Measurements from ENCODE around the gene SNRNP48.

Gene SNRNP48

DNA sequence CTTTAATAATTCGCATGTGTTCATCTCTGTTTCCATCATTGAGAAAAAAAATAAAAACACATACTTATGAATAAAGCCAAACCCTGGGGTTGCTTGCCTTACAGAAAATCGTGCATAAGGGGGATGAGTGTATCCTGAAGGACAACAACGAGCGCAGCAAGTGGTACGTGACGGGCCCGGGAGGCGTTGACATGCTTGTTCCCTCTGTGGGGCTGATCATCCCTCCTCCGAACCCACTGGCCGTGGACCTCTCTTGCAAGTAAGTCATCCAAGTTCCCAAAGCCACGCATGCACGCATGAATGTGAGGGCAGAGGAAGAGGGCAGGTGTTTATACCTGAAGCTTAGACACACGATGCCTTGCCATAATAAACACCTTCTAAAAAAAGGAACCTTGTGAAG is 20.9 kb upstream of the SNRNP48 start:
- TF ChIP-seq, protein P1, sequence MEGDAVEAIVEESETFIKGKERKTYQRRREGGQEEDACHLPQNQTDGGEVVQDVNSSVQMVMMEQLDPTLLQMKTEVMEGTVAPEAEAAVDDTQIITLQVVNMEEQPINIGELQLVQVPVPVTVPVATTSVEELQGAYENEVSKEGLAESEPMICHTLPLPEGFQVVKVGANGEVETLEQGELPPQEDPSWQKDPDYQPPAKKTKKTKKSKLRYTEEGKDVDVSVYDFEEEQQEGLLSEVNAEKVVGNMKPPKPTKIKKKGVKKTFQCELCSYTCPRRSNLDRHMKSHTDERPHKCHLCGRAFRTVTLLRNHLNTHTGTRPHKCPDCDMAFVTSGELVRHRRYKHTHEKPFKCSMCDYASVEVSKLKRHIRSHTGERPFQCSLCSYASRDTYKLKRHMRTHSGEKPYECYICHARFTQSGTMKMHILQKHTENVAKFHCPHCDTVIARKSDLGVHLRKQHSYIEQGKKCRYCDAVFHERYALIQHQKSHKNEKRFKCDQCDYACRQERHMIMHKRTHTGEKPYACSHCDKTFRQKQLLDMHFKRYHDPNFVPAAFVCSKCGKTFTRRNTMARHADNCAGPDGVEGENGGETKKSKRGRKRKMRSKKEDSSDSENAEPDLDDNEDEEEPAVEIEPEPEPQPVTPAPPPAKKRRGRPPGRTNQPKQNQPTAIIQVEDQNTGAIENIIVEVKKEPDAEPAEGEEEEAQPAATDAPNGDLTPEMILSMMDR (IDR thresholded peaks at IDR 0.05; ENCODE audit: low read depth, low read length, missing control alignments) = no peak
- no peak for DNase-seq (ENCODE audit: low read depth)

GRCh38 chr6:7572213-7572943 is 17.6 kb upstream of the SNRNP48 start:
- no peak for DNase-seq (ENCODE audit: low read depth)
- TF ChIP-seq, protein P1 (IDR thresholded peaks at IDR 0.05; ENCODE audit: low read depth, low read length, missing control alignments) = no peak
- no peak overlapping the region for H3K4me3 ChIP-seq (ENCODE audit: low read depth, low read length)

More for the DNA sequence above, 20.9 kb upstream of the SNRNP48 start:
- H3K4me3 ChIP-seq (ENCODE audit: low read depth, low read length) = no peak overlapping the region

GRCh38 chr6:7574500-7574899 is 15.5 kb upstream of the SNRNP48 start:
- TF ChIP-seq, protein P1 (IDR thresholded peaks at IDR 0.05; ENCODE audit: low read depth, low read length, missing control alignments) = no peak
- H3K4me3 ChIP-seq (ENCODE audit: low read depth, low read length) = no peak overlapping the region
- no peak for DNase-seq (ENCODE audit: low read depth)

GRCh38 chr6:7578516-7578915 is 11.5 kb upstream of the SNRNP48 start:
- TF ChIP-seq, protein P1 (IDR thresholded peaks at IDR 0.05; ENCODE audit: low read depth, low read length, missing control alignments) = no peak
- DNase-seq (ENCODE audit: low read depth) = no peak
- no peak overlapping the region for H3K4me3 ChIP-seq (ENCODE audit: low read depth, low read length)

GRCh38 chr6:7578931-7579330 is 11.1 kb upstream of the SNRNP48 start:
- no peak for DNase-seq (ENCODE audit: low read depth)
- H3K4me3 ChIP-seq (ENCODE audit: low read depth, low read length) = no peak overlapping the region
- TF ChIP-seq, protein P1 (IDR thresholded peaks at IDR 0.05; ENCODE audit: low read depth, low read length, missing control alignments) = no peak

DNA sequence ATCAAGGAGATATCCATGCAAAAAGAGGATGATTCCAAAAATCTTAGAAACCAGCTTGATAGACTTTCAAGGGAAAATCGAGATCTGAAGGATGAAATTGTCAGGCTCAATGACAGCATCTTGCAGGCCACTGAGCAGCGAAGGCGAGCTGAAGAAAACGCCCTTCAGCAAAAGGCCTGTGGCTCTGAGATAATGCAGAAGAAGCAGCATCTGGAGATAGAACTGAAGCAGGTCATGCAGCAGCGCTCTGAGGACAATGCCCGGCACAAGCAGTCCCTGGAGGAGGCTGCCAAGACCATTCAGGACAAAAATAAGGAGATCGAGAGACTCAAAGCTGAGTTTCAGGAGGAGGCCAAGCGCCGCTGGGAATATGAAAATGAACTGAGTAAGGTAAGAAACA is 10.1 kb upstream of the SNRNP48 start:
- DNase-seq (ENCODE audit: low read depth) = no peak
- no peak overlapping the region for H3K4me3 ChIP-seq (ENCODE audit: low read depth, low read length)
- TF ChIP-seq, protein P1 (IDR thresholded peaks at IDR 0.05; ENCODE audit: low read depth, low read length, missing control alignments) = no peak

GRCh38 chr6:7580537-7580926 is 9.5 kb upstream of the SNRNP48 start:
- H3K4me3 ChIP-seq (ENCODE audit: low read depth, low read length) = no peak overlapping the region
- TF ChIP-seq, protein P1 (IDR thresholded peaks at IDR 0.05; ENCODE audit: low read depth, low read length, missing control alignments) = no peak
- DNase-seq (ENCODE audit: low read depth) = no peak

Data from GM12864 (cell line).